H9 (cell line): ENCODE results near the gene STOML3. TPM values are rescaled to one million over a fixed set of nuclear protein-coding genes. Genes with fewer than 3 reads are reported as not detected.

Source experiments
- DNase-seq: peaks from one replicate; pipeline ENCODE4 v3.0.0-alpha.2; 2017
- H2AFZ ChIP-seq: one replicate; pipeline ENCODE4 v1.6.1; 2013; ENCODE audit warnings: mild to moderate bottlenecking, low read length, control low read depth, moderate library complexity
- H2AK5ac ChIP-seq: 2 replicates; pipeline ENCODE4 v1.6.1; 2013; ENCODE audit warnings: low read length, control low read depth, mixed read lengths; ENCODE audit not compliant: insufficient read length
- H2BK120ac ChIP-seq: one replicate; pipeline ENCODE4 v1.6.1; 2013; ENCODE audit warnings: low read depth, mild to moderate bottlenecking, low read length, control low read depth, inconsistent platforms; ENCODE audit not compliant: poor library complexity, severe bottlenecking
- H2BK12ac ChIP-seq: 2 replicates; pipeline ENCODE4 v1.6.1; 2013; ENCODE audit warnings: low read length, control low read depth, mixed read lengths, low read depth; ENCODE audit not compliant: insufficient read length
- H2BK15ac ChIP-seq: 2 replicates; pipeline ENCODE4 v1.6.1; 2013; ENCODE audit warnings: low read depth, low read length, control low read depth
- H2BK20ac ChIP-seq: one replicate; pipeline ENCODE4 v1.6.1; 2013; ENCODE audit warnings: low read depth, mild to moderate bottlenecking, low read length, control low read depth, inconsistent platforms; ENCODE audit not compliant: poor library complexity, severe bottlenecking
- H2BK5ac ChIP-seq: 2 replicates; pipeline ENCODE4 v1.6.1; 2013; ENCODE audit warnings: low read length, control low read depth, mixed read lengths; ENCODE audit not compliant: insufficient read length
- H3K14ac ChIP-seq: 2 replicates; pipeline ENCODE4 v1.6.1; 2013; ENCODE audit warnings: low read length, control low read depth; ENCODE audit not compliant: insufficient read depth
- H3K18ac ChIP-seq: 2 replicates; pipeline ENCODE4 v1.6.1; 2013; ENCODE audit warnings: low read depth, mild to moderate bottlenecking, mixed read lengths, low read length, control low read depth; ENCODE audit not compliant: insufficient read length
- H3K23ac ChIP-seq: 2 replicates; pipeline ENCODE4 v1.6.1; 2013; ENCODE audit warnings: low read length, control low read depth, mixed read lengths, low read depth; ENCODE audit not compliant: insufficient read length
- H3K23me2 ChIP-seq: 2 replicates; pipeline ENCODE4 v1.6.1; 2013; ENCODE audit warnings: low read depth, mild to moderate bottlenecking, mixed read lengths, low read length, control low read depth; ENCODE audit not compliant: insufficient read length, poor library complexity, severe bottlenecking
- H3K27ac ChIP-seq: 2 replicates; pipeline ENCODE4 v1.5.1; 2013; ENCODE audit warnings: low read length, control low read depth, mixed read lengths, low read depth; ENCODE audit not compliant: insufficient read length
- H3K27me3 ChIP-seq: 2 replicates; pipeline ENCODE4 v1.6.1; 2013; ENCODE audit warnings: low read length, control low read depth, inconsistent platforms; ENCODE audit not compliant: insufficient read depth
- H3K4ac ChIP-seq: 2 replicates; pipeline ENCODE4 v1.6.1; 2013; ENCODE audit warnings: low read depth, mild to moderate bottlenecking, control low read depth, inconsistent platforms, low read length, moderate library complexity
- H3K4me1 ChIP-seq: 2 replicates; pipeline ENCODE4 v1.6.1; 2013; ENCODE audit warnings: low read length, control low read depth, inconsistent platforms; ENCODE audit not compliant: insufficient read depth
- H3K4me2 ChIP-seq: 2 replicates; pipeline ENCODE4 v1.6.1; 2013; ENCODE audit warnings: low read length, control low read depth, mixed read lengths; ENCODE audit not compliant: insufficient read length, insufficient read depth
- H3K56ac ChIP-seq: 2 replicates; pipeline ENCODE4 v1.6.1; 2013; ENCODE audit warnings: low read depth, mild to moderate bottlenecking, mixed read lengths, low read length, control low read depth; ENCODE audit not compliant: insufficient read length
- H3K79me1 ChIP-seq: 2 replicates; pipeline ENCODE4 v1.6.1; 2013; ENCODE audit warnings: low read depth, mild to moderate bottlenecking, moderate library complexity, low read length, control low read depth, inconsistent platforms; ENCODE audit not compliant: insufficient read depth, poor library complexity, severe bottlenecking
- H3K79me2 ChIP-seq: 2 replicates; pipeline ENCODE4 v1.6.1; 2013; ENCODE audit warnings: low read length, control low read depth, inconsistent platforms; ENCODE audit not compliant: insufficient read depth
- H3K9ac ChIP-seq: 2 replicates; pipeline ENCODE4 v1.6.1; 2013; ENCODE audit warnings: low read length, control low read depth, mixed read lengths; ENCODE audit not compliant: insufficient read length; ENCODE audit errors: extremely low read depth
- H3K9me3 ChIP-seq: one replicate; pipeline ENCODE4 v1.6.1; 2013; ENCODE audit warnings: low read depth, low read length, inconsistent platforms; ENCODE audit not compliant: control insufficient read depth
- H3T11ph ChIP-seq: one replicate; pipeline ENCODE4 v1.6.1; 2013; ENCODE audit warnings: mild to moderate bottlenecking, low read length, control low read depth, inconsistent platforms
- H4K20me1 ChIP-seq: one replicate; pipeline ENCODE4 v1.6.1; 2013; ENCODE audit not compliant: control insufficient read depth, insufficient read length, insufficient read depth
- H4K5ac ChIP-seq: 2 replicates; pipeline ENCODE4 v1.6.1; 2013; ENCODE audit warnings: low read depth, mild to moderate bottlenecking, mixed read lengths, low read length, control low read depth; ENCODE audit not compliant: insufficient read length
- H4K8ac ChIP-seq: replicated peaks from 2 replicates; pipeline ENCODE4 v1.6.1; 2013; ENCODE audit warnings: low read length, control low read depth, mixed read lengths, low read depth; ENCODE audit not compliant: insufficient read length
- H4K91ac ChIP-seq: 2 replicates; pipeline ENCODE4 v1.6.1; 2013; ENCODE audit warnings: low read depth, mild to moderate bottlenecking, moderate library complexity, mixed read lengths, low read length, control low read depth; ENCODE audit not compliant: insufficient read length
- H3K27ac Mint-ChIP-seq, 3 experiments: 2 replicates in 2 of 3; 3 replicates in 1 of 3; pipeline ENCODE4 v1.8.0; 2020 to 2021; ENCODE audit warnings: mixed read lengths in 3 of 3, mild to moderate bottlenecking in 1 of 3, moderate library complexity in 1 of 3
- H3K27me3 Mint-ChIP-seq: 2 replicates; pipeline ENCODE4 v1.8.0; 2021; ENCODE audit warnings: low read depth, mild to moderate bottlenecking, moderate library complexity, mixed read lengths
- H3K36me3 Mint-ChIP-seq, 3 experiments: 2 replicates in 2 of 3; 3 replicates in 1 of 3; pipeline ENCODE4 v1.8.0; 2020 to 2021; ENCODE audit warnings: low read depth in 3 of 3, mixed read lengths in 3 of 3; ENCODE audit not compliant: insufficient read depth in 1 of 3
- H3K4me1 Mint-ChIP-seq, 2 experiments: 2 replicates each; pipeline ENCODE4 v1.8.0; 2020; ENCODE audit warnings: mixed read lengths in 2 of 2
- H3K4me3 Mint-ChIP-seq, 2 experiments: 2 replicates in 1 of 2; 3 replicates in 1 of 2; pipeline ENCODE4 v1.8.0; 2020 to 2021; ENCODE audit warnings: mild to moderate bottlenecking in 2 of 2, mixed read lengths in 2 of 2, moderate library complexity in 1 of 2
- H3K9me3 Mint-ChIP-seq, 2 experiments: 2 replicates in 1 of 2; 3 replicates in 1 of 2; pipeline ENCODE4 v1.8.0; 2020; ENCODE audit warnings: mild to moderate bottlenecking in 2 of 2, mixed read lengths in 2 of 2, moderate library complexity in 1 of 2
- CTCF ChIP-seq: fragments of 200-600 bp; sonication (generic); conservative IDR thresholded peaks from 3 replicates; pipeline ENCODE4 v1.8.0; 2021; ENCODE audit warnings: antibody characterized with exemption, mild to moderate bottlenecking
- WGBS: extraction: QIAGEN DNeasy Blood & Tissue Kit; methylation state at CpG from one replicate; pipeline ENCODE4 v1.1.7; 2013; ENCODE audit warnings: missing lambda C conversion rate, low lambda C conversion rate, mixed read lengths; ENCODE audit not compliant: insufficient read length; ENCODE audit errors: extremely low coverage; 5-methylcytosine and 5-hydroxymethylcytosine counted together
- total RNA-seq: library from RNA; stranded (reverse); gene quantifications from 2 replicates; pipeline ENCODE4 v1.2.1, GENCODE V29; 2021

STOML3 gene
- total RNA-seq, 1 experiment from 2014 or later = not detected

DNA sequence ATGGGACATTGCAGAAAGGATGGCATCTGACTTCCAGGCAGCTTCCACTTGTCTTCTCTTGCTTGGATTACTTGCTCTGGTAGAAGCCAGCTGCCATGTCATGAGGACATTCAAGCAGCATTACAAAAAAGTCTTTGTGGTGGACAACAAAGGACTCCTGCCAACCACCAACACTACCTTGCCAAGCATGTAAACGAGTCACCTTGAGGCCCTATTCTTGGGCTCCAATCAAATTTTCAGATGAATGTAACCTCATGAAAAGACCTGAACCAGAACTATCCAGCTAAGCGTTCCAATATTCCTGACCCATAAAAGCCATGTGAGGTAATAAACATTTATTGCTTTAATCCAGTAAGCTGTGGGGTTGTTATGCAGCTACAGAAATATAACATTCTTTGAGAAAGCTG, 34.8 kb upstream of the STOML3 start:
- Histone ChIP-seq H4K8ac (no peak overlapping the region), H3K9ac (no peak overlapping the region), H2AFZ (no peak overlapping the region), H2BK20ac (no peak overlapping the region), H3K79me1 (peaks cover 4% of the 10 kb centered on the region), H2BK5ac (peak overlapping the region; percentile 18), H3K18ac (no peak overlapping the region), H3K14ac (no peak overlapping the region), H3K9me3 (no peaks in the 10 kb centered on the region), H2AK5ac (no peak overlapping the region), H3K4me2 (no peak overlapping the region), H3K79me2 (no peaks in the 10 kb centered on the region), H3K23me2 (no peaks in the 10 kb centered on the region), H3K27me3 (no peaks in the 10 kb centered on the region), H3K56ac (no peak overlapping the region), H2BK12ac (no peak overlapping the region), H3T11ph (no peak overlapping the region), H2BK120ac (no peak overlapping the region), H3K4ac (no peak overlapping the region), H4K91ac (no peak overlapping the region), H3K23ac (no peak overlapping the region), H4K20me1 (no peaks in the 10 kb centered on the region), H3K4me1 (peaks cover 14% of the 10 kb centered on the region), H3K27ac (peak overlapping the region; percentile 21), H2BK15ac (no peak overlapping the region), H4K5ac (no peak overlapping the region)
- peaks cover 41 to 47% of the 10 kb centered on the region in 2 experiments for H3K4me1 Mint-ChIP-seq
- peak overlapping the region in 1 of 2 experiments; percentile 16; a peak in 1 of 5 replicates for H3K4me3 Mint-ChIP-seq
- peaks cover 40 to 81% (median 70%) of the 10 kb centered on the region in 3 experiments for H3K36me3 Mint-ChIP-seq
- no peaks in the 10 kb centered on the region for H3K9me3 Mint-ChIP-seq
- no CpG with 5 or more reads among the region's 2 CpGs for WGBS
- H3K27ac Mint-ChIP-seq = peak overlapping the region; percentile 76 to 91 (median 79); a peak in 5 of 7 replicates
- TF ChIP-seq CTCF = no peak
- DNase-seq = no peak
- H3K27me3 Mint-ChIP-seq = no peaks in the 10 kb centered on the region
